DMS153 treated with DMSO at 0.1 percent for 48 hours (cell line): Measurements from ENCODE around the gene UPK1A.
"Not testable (repeated sequence)": the region's sequence is repeated elsewhere in the genome, so short reads cannot be mapped to it uniquely, and the experiment has no call there.

Source experiments
- DNase-seq: peaks from one replicate; lab custom pipeline; 2025; ENCODE audit not compliant: unreplicated experiment; lab: John Stamatoyannopoulos, UW

Gene UPK1A

DNA sequence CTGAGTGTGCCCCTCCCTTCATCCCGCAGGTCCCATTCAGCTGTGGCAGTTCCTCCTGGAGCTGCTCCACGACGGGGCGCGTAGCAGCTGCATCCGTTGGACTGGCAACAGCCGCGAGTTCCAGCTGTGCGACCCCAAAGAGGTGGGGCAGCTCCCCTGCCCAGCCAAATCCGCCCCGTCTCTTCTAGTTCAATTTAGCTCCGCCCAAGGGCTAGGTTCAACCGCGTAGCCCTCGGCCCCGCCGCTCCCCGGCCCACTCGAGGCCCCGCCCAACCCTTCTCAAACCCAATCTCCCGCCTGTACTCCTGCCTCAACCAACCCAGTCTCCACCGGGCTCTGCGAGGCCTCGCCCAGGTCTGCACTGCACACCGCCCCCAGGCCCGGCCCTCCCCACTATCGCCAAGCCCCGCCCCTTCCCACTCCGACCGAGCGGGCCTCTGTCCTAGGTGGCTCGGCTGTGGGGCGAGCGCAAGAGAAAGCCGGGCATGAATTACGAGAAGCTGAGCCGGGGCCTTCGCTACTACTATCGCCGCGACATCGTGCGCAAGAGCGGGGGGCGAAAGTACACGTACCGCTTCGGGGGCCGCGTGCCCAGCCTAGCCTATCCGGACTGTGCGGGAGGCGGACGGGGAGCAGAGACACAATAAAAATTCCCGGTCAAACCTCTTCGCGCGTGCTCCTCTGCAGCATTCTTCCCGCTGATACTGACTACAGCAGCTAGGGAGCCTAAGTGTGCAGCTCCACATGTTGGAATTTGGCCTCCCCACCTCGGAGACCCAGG is 21.9 kb upstream of the UPK1A start:
- DNase-seq = peak; percentile 90

DNA sequence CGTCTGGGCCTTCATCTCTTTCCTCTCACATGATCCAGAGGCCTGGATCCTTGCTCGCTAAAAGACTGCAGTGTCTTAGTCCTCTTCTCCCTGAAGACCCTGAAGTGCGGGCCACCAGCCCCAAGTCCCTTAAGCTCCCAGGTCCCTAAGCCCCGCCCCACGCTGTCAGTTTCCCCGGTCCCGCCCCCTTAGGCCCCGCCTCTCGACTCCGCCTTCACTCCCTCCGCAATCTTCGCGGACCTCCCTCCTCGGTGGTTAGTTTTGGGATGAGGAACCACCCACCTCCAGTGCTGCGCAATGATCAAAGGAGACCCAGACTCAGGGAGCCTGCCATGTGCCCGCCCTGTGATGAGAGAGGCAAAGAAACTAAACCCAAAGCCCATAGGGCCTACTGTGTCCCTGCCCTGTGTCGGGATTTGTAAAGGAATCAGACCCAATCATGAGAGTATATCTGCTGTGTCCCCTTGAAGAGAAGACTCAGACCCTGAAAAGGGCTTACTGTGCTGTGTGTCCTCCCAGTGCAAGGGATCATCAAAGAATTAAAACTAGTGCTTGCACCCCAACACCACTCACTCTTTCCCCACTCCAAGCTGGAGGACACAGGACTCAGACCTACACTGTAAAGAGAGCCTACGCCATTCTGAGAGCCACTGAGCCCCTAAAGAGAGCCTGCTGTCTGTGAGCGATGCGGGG is 21.2 kb upstream of the UPK1A start:
- DNase-seq = peak; percentile 51

DNA sequence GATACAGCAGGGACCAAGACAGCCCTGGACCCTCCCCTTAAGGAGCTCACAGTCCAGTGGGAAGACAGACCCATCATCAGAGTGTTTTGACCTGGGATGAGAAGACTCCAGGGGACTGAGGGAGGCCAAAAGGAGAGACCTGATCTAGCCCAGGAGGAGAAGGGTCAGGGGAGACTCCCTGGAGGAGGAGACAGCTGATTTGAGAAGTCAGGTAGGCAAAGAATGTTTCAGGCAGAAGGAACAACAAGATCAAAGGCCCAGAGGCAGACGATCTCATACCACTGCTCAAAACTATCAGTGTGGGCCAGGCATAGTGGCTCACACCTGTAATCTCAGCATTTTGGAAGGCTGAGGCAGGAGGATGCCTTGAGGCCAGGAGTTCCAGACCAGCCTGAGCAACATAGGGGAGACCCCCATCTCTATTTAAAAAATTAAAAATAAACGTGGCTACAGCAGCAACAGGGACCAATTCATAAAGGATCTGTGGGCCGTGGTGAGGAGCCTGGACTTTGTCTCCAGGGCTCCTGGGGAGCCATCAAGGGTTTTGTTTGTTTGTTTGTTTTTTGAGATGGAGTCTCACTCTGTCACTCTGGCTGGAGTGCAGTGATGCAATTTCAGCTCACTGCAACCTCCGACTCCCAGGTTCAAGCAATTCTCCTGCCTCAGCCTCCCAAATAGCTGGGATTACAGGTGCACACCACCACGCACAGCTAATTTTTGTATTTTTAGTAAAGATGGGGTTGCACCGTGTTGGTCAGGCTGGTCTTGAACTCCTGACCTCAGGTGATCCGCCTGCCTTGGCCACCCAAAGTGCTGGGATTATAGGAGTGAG is 20.4 kb upstream of the UPK1A start:
- DNase-seq = no peak

DNA sequence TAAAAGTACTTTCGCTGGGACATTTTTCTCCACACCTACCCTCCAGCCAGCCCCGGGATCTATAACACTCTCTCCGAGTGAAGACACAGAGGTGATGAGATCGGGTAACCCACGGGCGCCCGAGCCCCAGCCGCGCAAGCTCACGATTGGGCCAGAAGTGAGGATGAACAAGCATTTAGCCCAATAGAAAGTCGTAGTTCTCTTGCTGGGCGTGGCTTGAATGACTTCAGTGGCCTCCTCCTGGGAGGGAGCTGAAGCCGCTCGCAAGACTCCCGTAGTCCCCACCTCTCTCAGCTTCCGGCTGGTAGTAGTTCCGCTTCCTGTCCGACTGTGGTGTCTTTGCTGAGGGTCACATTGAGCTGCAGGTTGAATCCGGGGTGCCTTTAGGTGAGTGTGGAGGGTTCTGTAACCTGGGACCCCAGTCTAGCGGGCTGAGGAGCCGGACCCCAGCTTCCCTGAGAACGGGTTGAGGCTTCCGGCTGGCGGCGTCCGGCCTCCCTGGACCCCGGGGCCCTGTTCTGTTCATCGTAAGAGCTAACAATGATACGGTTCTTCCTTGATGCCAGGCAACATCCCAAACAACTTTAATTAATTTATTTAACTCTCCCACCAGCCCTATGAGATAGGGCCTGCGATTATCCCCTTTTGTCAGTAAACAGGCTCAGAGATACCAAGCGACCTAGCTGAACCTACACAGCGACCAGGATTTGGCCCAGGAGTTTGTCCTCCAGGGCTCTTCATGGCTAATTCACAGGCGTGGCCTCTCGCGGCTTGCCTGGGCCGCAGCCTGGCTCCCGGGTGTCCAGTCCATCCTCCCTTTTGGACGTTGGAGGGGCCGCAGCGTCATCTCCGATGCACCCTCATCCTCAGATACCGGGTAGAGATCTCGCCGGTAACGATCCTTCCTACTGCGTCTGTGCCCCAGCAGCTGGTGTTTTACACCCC is 18.0 kb upstream of the UPK1A start, which contains the start of gene COX6B1:
COX6B1 (plus strand) TSS at position 307 of the 945 bp plus-strand sequence. CDS start 2,921 bp downstream, outside the sequence.
- DNase-seq = peak; percentile 97

DNA sequence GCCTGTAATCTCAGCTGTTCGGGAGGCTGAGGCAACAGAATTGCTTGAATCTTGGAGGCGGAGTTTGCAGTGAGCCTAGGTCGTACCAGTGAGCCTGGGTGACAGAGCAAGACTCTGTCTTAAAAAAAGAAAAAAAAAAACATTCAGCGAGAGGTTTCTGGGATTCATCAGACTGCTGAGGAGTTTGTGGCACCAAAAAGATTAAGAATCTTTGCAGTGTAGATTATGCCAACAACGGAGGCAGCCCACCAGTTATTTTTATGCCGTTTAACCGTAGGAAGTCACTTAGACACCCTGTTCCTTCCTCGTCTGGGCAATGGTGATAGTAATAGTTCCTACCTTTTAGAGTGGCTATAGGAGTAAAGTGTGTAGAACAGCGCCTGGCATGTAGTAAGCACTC is 15.7 kb upstream of the UPK1A start:
- DNase-seq = no peak

DNA sequence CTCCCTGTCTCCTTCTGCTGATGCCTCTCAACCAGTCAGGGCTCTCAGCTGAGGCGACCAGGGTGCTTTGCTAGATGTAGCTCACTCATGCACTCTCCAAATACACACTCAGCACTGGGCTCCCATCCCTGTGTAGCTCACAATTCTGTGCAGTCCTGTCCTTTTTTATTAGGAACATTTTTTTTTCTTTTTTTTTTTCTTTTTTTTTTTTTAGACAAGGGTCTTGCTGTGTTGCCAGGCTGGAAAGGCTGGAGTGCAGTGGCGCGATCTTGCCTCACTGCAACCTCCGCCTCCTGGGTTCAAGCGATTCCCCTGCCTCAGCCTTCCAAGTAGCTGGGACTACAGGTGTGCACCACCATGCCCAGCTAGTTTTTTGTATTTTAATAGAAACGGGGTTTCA is 11.5 kb upstream of the UPK1A start:
- DNase-seq = not testable (repeated sequence)

DNA sequence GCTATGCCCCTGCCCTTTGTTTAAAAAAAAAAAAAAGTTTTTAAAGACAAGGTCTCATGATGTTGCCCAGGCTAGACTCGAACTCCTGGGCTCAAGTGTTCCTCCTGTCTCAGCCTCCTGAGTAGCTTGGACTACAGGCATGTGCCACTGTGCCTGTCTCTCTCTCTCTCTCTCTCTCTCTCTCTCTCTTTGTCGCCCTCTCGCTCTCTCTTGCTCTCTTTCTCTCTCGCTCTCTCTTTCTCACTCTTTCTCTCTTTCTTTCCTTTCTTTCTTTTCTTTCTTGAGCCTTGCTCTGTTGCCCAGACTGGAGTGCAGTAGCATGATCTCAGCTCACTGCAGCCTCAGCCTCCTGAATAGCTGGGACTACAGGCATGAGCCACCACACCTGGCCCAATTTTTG is 10.7 kb upstream of the UPK1A start:
- no peak for DNase-seq

DNA sequence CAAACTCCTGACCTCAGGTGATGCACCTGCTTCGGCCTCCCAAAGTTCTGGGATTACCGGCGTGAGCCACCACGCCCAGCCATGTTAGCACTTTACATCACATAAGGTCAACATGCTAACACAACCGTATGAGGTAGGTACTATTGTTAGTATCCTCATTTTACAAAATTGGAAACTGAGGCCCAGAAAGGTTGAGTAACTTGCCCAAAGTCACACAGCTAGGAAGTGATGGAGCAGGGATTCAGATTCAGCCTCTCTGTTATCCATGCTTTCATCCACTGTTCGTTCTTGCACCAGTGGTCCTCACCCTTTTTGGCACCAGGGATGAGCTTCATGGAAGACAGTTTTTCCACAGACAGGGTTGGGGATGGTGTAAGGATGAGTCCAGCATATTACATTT is 9.6 kb upstream of the UPK1A start:
- no peak for DNase-seq

DNA sequence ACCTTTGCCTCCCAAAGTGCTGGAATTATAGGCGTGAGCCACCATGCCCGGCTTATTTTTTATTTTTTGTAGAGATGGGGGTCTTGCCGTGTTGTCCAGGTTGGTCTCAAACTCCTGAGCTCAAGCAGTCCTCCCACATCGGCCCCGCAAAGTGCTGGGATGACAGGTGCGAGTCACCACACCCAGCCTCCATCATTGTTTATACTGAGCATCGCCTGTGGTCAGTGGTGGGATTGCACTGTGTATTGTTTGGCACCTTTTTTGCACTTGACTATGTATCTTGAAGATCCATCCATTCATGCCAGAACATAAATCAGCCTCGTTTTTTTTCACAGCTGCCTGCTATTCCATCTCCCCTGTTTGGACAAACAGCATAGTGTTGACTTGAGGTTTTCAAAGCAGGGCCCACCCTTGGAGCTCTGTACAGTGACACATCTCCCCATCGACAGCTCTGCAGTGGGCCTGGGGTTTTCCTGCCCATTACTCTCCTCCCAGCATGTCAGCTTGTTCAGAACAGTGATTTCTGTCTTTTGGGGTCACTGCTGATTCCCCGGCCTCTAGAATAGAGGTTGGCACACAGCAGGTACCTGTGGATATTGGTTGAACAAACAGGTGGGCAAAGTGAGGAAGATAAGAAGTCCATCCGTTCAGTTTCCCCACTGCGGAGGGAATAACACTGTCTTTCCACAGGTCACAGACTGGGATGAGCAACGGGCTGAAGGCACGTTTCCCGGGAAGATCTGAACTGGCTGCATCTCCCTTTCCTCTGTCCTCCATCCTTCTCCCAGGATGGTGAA is 8.2 kb upstream of the UPK1A start:
- no peak for DNase-seq

DNA sequence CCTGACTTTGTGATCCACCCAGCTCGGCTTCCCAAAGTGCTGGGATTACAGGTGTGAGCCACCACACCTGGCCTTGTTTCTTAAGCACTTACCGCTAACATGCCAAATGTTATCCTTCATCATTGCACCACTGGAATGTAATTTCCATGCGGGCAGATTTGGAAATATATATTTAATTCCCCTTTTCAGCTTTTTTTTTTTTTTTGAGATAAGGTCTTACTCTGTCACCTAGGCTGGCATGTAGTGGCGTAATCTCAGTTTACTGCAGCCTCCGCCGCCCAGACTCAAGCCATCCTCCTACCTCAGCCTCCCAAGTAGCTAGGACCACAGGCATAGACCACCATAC is 4.3 kb upstream of the UPK1A start:
- DNase-seq = no peak

DNA sequence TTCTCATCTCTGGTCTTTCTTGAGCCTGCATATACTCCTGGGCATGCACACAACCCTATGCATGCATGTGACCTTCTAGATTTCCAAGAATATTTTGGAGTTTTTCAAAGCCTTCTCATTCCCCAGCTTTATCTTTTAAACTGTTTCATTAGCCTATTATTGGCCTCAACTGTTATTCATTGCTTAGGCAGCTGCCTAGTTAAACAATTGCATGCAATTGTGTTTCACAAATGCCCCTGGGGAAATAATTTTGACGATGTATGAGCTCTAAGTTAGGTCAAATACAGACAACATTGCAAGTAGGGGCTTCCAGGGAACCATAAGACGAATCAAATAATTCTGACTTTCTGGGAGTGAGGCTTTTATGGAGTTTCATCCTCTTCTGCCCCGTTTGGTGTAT is 2.3 kb upstream of the UPK1A start:
- no peak for DNase-seq

DNA sequence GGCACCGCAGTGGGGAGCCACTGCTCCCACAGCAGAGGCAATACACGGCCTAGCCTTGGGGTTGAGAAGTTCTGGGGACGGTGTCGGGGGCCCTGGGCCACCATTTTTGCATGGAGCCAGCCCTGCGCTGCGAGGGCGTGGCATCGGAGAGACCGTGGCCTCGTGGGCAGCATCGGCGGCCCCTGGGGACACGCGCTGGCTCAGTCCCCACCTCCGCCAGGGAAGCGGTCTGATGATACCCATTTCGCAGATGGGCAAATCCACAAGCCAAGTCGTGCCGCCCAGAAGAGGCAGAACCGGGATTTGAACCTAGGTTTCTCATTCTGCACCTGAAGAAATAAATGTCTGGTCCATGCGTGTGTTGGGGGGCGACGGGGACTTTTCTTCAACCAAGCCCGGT is 1.2 kb upstream of the UPK1A start:
- DNase-seq = no peak

DNA sequence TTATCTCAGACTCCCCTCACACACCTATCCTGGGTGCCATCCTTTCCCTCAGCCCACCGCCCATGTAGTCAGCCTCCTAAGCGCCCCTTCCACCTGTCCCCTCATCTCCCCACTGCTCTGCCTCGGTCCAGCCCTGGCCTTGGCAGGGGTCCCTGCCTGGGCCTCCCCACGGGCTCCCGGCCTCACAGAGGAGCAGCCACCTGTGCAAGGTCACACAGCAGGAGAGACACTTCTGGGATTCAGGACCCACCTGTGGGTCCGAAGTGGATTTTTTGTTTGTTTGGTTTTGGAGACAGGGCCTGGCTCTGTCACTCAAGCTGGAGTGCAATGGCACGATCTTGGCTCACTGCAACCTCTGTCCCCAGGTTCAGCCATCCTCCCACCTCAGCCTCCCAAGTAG is 713 bp upstream of the UPK1A start:
- no peak for DNase-seq

DNA sequence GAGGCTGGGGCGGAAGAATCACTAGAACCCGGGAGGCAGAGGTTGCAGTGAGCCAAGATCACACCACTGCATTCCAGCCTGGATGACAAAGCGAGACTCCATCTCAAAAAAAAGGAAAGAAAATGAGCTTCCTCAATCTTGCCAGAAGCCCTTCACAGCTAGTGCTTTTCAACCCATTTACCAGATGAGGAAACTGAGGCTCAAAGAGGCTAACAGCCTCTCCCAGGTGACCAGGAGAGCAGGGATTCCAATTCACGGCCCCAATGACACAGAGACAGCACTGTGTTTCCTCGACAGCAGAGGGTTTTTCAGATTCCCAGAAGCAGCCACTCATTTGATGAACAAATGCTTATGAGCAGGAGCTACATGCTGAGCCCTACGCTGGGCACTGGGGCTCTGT is 3.2 kb downstream of the UPK1A start:
- DNase-seq = no peak

DNA sequence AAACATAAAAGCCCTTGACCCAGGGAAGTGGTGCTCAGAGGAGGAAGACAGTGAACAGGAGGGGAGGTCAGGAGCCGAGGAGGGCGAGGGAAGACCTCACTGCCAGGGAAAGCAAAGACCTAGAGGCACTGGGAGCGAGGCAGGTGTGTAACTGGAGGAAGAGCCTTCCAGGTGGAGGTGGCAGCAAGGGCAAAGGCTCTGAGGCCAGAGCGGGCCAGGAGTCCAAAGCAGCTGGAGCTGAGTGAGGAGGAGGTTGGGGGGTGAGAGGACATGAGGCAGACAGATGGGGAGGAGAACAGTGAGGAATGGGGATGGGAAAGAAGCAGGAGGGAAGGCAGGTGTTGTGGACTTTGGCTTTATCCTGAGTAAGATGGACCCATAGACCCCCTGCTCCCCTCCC is 3.7 kb downstream of the UPK1A start:
- no peak for DNase-seq

DNA sequence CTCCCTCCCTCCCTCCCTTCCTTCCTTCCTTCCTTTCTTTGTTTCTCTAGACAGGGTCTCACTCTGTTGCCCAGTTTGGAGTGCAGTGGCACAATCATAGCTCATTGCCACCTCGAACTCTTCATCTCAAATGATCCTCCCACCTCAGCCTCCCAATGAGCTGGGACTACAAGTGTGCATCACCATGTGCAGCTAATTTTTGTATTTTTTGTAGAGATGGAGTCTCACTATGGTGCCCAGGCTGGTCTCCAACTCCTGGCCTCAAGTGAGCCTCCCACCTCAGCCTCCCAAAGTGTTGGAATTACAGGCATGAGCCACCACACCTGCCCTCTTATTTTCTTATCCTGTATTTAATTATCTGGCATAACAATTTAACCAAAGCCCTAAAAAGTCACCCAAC is 4.4 kb downstream of the UPK1A start:
- no peak for DNase-seq

DNA sequence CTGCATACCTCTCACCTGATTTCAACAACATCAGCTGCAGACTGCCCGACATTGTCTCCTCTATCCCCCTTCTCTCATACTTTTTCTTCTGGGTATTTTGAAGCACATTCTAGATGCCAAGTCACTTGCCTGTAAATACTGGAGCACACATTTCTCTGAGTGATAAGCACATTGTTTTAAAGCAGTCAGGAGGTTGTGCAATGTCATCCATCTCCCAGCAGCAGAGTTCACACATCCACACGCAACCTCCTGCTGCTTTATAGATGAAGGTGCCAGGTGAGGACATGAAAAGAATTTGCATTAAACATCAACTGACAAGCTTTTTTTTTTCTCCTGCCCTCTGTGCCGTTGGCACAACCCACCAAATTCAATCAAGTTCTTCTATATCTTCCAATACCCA is 5.5 kb downstream of the UPK1A start:
- DNase-seq = no peak

DNA sequence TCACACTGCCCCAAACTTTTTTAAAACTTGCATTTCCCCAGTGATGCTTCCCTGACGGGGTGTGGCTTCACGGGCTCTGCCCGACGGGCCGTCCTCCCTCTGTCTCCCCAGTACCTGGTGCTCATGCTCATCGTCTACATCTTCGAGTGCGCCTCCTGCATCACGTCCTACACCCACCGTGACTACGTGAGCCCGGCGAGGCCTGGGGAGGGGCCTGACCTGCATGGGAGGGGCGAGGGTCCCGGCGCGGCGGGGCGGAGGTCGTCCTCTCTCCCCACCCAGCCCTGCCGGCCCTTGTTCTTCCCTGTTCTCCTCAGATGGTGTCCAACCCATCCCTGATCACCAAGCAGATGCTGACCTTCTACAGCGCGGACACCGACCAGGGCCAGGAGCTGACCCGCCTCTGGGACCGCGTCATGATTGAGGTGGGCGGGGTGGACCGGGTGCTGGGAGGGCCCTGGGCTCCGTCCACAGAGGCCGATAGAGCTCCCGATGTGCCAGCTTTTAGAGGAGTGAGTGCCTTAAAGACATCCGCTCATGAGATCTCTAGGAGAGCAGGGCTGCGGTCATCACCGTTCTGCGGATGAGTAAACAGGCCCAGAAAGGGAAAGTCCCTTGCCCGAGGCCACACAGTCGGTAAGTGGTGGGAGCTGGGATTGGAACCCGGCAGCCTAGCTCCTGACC is 6.9 kb downstream of the UPK1A start:
- DNase-seq = no peak

DNA sequence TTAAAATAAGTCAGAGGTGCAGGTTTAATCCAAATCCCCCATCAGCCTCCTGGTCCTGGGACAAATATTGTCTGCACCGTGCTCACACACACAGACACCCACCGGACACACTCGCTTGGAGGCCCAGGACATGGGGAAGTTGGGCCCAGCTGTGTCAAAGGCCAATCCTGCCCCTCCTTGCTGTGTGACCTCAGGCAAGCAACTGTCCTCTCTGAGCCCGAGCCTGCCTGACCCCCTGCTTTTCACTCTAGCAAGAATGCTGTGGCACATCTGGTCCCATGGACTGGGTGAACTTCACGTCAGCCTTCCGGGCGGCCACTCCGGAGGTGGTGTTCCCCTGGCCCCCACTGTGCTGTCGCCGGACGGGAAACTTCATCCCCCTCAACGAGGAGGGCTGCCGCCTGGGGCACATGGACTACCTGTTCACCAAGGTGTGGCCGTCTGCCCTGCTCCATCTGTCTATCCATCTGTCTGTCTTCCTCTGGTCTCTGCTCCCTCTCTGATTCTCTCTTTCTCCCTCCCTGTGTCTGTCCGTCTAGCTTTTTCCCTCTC is 9.3 kb downstream of the UPK1A start:
- no peak for DNase-seq
